Measurements from ENCODE around the gene EPAS1. TPM values are rescaled to one million over a fixed set of nuclear protein-coding genes. Genes with fewer than 3 reads are reported as not detected.

The EPAS1 gene
- total RNA-seq, 1 donor from 2014 or later, result 0.47 TPM

DNA sequence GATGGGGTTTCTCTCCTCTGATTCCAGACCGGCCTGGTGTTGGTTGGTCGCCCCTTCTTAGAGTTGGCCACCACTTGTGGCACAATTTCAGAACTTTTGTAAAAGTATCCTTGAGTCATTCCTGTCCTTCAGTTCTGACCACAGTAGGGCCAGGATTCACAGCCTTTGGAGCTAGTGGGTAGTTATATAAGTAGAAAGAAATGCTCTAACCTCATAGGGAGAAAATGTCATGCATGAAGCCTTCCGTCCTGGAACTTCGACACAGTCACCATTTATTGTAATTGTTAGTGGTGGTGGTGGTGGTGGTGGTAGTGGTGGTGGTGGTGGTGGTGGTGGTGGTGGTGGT is 65.4 kb downstream of the EPAS1 start:
- H3K27me3 Mint-ChIP-seq, result no peaks in the 10 kb centered on the region
- ChIA-PET POLR2A (no interaction called here), CTCF (interaction anchor here (1.0 to 1.3 kb wide), 2 partner anchors 300 to 369 kb away, joined by 3 to 6 read pairs; no protein-coding TSS in a partner anchor)
- H3K4me1 Mint-ChIP-seq, result peaks cover 1% of the 10 kb centered on the region
- no peak overlapping the region for H3K4me3 Mint-ChIP-seq
- no peak for ATAC-seq (ENCODE audit: low read depth)
- H3K36me3 Mint-ChIP-seq (ENCODE audit: low read depth), result no peaks in the 10 kb centered on the region
- H3K9me3 Mint-ChIP-seq, result no peaks in the 10 kb centered on the region
- DNase-seq, result no peak
- TF ChIP-seq, protein P1, sequence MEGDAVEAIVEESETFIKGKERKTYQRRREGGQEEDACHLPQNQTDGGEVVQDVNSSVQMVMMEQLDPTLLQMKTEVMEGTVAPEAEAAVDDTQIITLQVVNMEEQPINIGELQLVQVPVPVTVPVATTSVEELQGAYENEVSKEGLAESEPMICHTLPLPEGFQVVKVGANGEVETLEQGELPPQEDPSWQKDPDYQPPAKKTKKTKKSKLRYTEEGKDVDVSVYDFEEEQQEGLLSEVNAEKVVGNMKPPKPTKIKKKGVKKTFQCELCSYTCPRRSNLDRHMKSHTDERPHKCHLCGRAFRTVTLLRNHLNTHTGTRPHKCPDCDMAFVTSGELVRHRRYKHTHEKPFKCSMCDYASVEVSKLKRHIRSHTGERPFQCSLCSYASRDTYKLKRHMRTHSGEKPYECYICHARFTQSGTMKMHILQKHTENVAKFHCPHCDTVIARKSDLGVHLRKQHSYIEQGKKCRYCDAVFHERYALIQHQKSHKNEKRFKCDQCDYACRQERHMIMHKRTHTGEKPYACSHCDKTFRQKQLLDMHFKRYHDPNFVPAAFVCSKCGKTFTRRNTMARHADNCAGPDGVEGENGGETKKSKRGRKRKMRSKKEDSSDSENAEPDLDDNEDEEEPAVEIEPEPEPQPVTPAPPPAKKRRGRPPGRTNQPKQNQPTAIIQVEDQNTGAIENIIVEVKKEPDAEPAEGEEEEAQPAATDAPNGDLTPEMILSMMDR (IDR thresholded peaks at IDR 0.05), result no peak
- no peak overlapping the region for H3K27ac Mint-ChIP-seq
- intact Hi-C loops (cut with micrococcal nuclease), result loop anchor here (5.0 to 10.0 kb wide), 2 partner anchors 292 to 1380 kb away; no protein-coding TSS in a partner anchor

DNA sequence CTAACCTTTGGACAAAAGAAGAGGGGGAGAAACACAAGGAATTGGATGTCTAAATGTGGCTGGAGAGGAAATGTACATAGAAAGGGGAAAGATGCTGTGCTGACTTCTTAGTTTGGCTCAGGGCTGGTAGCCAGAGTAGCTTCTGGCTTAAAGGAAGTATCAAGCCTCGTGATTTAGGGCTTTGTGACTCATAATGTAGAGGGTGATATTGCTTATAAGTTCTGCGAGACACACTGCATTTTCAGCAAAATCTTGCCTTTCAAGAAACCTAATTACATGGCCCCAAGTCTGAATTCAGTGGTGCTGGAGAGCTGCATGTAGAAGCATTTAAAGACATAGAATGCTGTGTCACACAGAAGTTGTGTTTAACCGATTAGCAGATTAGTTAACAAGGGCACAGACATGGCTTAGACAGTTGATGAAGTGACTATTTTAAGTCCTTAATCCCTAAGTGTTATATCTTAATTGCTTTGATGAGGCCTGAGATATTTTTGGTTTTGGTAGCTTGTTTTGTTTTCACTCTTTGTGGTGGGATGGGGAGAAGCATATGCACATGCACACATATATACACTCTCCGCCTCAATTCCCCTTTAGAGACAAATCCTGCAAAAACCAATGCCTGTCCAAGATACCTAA is 66.4 kb downstream of the EPAS1 start:
- intact Hi-C loops (cut with micrococcal nuclease), result loop anchor here (2.0 to 10.0 kb wide), 3 partner anchors 291 to 1381 kb away; no protein-coding TSS in a partner anchor
- Mint-ChIP-seq H3K36me3 (ENCODE audit: low read depth) (no peaks in the 10 kb centered on the region), H3K4me1 (peaks cover 11% of the 10 kb centered on the region), H3K9me3 (no peaks in the 10 kb centered on the region), H3K27ac (no peak overlapping the region), H3K4me3 (no peak overlapping the region), H3K27me3 (no peaks in the 10 kb centered on the region)
- ChIA-PET POLR2A (no interaction called here), CTCF (interaction anchor here (0.8 to 1.3 kb wide), 3 partner anchors 10 to 370 kb away, joined by 3 to 4 read pairs (median 3); no protein-coding TSS in a partner anchor)
- ATAC-seq (ENCODE audit: low read depth), result no peak
- TF ChIP-seq, protein P1 (IDR thresholded peaks at IDR 0.05), result no peak
- no peak for DNase-seq

DNA sequence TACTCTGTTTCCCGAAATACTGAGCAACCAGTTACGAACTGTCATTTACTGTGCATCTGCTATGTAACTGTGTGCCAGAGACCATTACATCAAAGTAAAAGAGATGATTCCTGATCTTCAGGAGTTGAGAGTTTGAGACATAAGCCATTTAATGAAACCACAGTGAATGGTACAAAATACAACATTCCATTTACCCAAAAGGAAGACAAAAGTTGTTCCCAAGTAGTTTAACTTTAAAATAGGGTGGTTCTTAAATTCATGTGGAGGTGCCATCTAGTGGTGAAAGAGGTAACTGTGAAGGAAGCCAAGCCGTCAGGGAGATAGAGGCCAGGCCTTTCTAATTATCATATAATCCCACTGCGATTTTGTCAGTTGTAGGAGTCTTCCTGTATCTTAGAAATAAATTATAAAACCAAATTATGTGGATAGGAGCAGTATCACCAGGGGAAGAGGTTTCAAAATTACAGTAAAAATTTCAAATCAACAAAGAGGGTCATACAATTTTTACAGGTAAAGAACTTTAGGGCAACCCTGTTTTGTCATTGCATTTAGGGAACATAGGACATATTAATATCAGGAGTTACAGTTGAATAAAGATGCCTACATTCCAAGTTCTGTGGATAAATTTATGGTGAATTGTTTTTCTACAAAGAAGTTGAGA is 67.7 kb downstream of the EPAS1 start:
- H3K4me3 Mint-ChIP-seq, result no peak overlapping the region
- no peak for ATAC-seq (ENCODE audit: low read depth)
- no peak overlapping the region for H3K27ac Mint-ChIP-seq
- TF ChIP-seq, protein P1 (IDR thresholded peaks at IDR 0.05), result peak; percentile 74
- peaks cover 19% of the 10 kb centered on the region for H3K4me1 Mint-ChIP-seq
- ChIA-PET CTCF (interaction anchor here (0.8 to 2.3 kb wide), 4 partner anchors 45 to 371 kb away, joined by 3 to 15 read pairs (median 3); no protein-coding TSS in a partner anchor), POLR2A (no interaction called here)
- DNase-seq, result no peak
- no peaks in the 10 kb centered on the region for H3K9me3 Mint-ChIP-seq
- H3K27me3 Mint-ChIP-seq, result no peaks in the 10 kb centered on the region
- no peaks in the 10 kb centered on the region for H3K36me3 Mint-ChIP-seq (ENCODE audit: low read depth)
- intact Hi-C loops (cut with micrococcal nuclease), result loop anchor here (1.0 to 10.0 kb wide), 7 partner anchors 290 to 1383 kb away; no protein-coding TSS in a partner anchor

DNA sequence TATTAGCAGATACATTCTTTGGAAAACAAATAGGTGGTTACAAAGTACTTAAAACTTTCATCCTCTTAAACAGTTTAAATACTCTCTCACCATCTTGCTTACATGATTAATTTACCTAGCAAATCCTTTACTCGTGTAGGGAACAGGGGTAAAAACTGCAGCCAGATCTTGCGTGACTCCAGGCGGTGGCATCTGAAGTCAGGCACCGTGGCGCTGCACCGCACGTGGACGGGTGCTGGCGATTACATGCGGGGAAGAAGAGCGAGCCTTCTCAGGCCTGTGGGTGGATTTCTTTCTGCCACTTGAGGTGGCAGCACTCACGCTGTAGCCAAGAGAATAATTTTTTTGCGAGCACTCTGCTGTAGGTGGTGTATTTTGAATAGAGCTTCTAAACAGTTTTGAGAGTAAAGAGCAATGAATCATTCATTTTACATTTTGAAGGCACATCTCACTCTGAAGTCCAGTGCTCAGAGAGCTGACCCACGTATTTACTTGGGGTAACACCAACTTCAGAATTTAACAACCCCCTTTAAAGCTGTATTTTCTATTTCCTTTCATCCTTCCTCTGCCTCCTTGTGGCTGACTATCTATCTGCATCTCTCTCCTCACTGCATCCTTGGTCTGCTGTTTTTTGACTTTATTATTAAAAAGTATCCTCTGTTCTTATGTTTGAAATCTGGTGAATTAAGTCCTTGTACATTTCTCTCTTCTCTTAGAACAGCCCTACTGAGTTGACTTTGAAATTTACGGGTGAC is 68.9 kb downstream of the EPAS1 start:
- ChIA-PET POLR2A (no interaction called here), CTCF (interaction anchor here (0.8 to 2.3 kb wide), 6 partner anchors 9 to 372 kb away, joined by 3 to 15 read pairs (median 3); no protein-coding TSS in a partner anchor)
- intact Hi-C loops (cut with micrococcal nuclease), result loop anchor here (1.0 to 10.0 kb wide), 6 partner anchors 289 to 781 kb away; no protein-coding TSS in a partner anchor
- H3K27me3 Mint-ChIP-seq, result no peaks in the 10 kb centered on the region
- H3K27ac Mint-ChIP-seq, result no peak overlapping the region
- no peak for DNase-seq
- H3K4me3 Mint-ChIP-seq, result no peak overlapping the region
- H3K36me3 Mint-ChIP-seq (ENCODE audit: low read depth), result no peaks in the 10 kb centered on the region
- TF ChIP-seq, protein P1 (IDR thresholded peaks at IDR 0.05), result no peak
- H3K9me3 Mint-ChIP-seq, result no peaks in the 10 kb centered on the region
- no peak for ATAC-seq (ENCODE audit: low read depth)
- peaks cover 19% of the 10 kb centered on the region for H3K4me1 Mint-ChIP-seq

Data from activated B cell treated with CpG ODN at 0.5 μM for 24 hours (primary cell).